ENCODE results near the gene IER5. TPM values are rescaled to one million over a fixed set of nuclear protein-coding genes. Genes with fewer than 3 reads are reported as not detected.

The IER5 gene
- total RNA-seq, 1 experiment from 2014 or later = 18.2 TPM

DNA sequence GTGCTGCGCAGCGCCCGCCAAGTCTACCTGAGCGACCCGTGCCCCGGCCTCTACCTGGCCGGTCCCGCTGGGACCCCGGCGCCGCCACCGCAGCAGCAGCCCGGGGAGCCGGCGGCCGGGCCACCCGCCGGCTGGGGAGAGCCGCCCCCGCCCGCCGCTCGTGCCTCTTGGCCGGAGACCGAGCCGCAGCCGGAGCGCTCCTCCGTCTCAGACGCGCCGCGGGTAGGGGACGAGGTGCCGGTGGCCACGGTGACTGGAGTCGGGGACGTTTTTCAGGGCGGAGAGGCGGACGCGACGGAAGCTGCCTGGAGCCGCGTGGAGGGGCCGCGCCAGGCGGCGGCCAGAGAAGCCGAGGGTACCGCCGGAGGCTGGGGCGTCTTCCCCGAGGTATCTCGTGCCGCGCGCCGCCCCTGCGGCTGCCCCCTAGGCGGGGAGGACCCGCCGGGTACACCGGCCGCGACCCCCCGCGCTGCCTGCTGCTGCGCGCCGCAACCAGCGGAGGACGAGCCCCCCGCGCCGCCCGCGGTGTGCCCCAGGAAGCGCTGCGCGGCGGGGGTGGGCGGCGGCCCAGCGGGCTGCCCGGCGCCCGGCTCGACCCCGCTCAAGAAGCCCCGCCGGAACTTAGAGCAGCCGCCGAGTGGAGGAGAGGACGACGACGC, 646 bp downstream of the IER5 start:
- TF ChIP-seq ZBTB21 (CRISPR knock-in tag; IDR thresholded peaks at IDR 0.05; ENCODE audit: borderline replicate concordance) (no peak), ZNF423 (CRISPR knock-in tag; IDR thresholded peaks at IDR 0.05) (peak; percentile 67), TEAD1 (CRISPR knock-in tag; IDR thresholded peaks at IDR 0.05) (no peak), NR2C2 (CRISPR knock-in tag; IDR thresholded peaks at IDR 0.05) (no peak), SOX15 (CRISPR knock-in tag; IDR thresholded peaks at IDR 0.05) (no peak), FOXK1 (CRISPR knock-in tag; IDR thresholded peaks at IDR 0.05) (no peak)
- TF ChIP-seq, protein P1, sequence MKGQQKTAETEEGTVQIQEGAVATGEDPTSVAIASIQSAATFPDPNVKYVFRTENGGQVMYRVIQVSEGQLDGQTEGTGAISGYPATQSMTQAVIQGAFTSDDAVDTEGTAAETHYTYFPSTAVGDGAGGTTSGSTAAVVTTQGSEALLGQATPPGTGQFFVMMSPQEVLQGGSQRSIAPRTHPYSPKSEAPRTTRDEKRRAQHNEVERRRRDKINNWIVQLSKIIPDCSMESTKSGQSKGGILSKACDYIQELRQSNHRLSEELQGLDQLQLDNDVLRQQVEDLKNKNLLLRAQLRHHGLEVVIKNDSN (CRISPR knock-in tag; IDR thresholded peaks at IDR 0.05) = no peak
- TF ChIP-seq, protein P2, sequence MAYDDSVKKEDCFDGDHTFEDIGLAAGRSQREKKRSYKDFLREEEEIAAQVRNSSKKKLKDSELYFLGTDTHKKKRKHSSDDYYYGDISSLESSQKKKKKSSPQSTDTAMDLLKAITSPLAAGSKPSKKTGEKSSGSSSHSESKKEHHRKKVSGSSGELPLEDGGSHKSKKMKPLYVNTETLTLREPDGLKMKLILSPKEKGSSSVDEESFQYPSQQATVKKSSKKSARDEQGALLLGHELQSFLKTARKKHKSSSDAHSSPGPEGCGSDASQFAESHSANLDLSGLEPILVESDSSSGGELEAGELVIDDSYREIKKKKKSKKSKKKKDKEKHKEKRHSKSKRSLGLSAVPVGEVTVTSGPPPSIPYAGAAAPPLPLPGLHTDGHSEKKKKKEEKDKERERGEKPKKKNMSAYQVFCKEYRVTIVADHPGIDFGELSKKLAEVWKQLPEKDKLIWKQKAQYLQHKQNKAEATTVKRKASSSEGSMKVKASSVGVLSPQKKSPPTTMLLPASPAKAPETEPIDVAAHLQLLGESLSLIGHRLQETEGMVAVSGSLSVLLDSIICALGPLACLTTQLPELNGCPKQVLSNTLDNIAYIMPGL (CRISPR knock-in tag; IDR thresholded peaks at IDR 0.05) = no peak
- TF ChIP-seq, protein P3, sequence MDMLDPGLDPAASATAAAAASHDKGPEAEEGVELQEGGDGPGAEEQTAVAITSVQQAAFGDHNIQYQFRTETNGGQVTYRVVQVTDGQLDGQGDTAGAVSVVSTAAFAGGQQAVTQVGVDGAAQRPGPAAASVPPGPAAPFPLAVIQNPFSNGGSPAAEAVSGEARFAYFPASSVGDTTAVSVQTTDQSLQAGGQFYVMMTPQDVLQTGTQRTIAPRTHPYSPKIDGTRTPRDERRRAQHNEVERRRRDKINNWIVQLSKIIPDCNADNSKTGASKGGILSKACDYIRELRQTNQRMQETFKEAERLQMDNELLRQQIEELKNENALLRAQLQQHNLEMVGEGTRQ (CRISPR knock-in tag; IDR thresholded peaks at IDR 0.05) = 0 out of 2 replicates have a peak, but pooled peaks have one; percentile 9
- TF ChIP-seq, protein P4, sequence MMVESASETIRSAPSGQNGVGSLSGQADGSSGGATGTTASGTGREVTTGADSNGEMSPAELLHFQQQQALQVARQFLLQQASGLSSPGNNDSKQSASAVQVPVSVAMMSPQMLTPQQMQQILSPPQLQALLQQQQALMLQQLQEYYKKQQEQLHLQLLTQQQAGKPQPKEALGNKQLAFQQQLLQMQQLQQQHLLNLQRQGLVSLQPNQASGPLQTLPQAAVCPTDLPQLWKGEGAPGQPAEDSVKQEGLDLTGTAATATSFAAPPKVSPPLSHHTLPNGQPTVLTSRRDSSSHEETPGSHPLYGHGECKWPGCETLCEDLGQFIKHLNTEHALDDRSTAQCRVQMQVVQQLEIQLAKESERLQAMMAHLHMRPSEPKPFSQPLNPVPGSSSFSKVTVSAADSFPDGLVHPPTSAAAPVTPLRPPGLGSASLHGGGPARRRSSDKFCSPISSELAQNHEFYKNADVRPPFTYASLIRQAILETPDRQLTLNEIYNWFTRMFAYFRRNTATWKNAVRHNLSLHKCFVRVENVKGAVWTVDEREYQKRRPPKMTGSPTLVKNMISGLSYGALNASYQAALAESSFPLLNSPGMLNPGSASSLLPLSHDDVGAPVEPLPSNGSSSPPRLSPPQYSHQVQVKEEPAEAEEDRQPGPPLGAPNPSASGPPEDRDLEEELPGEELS (CRISPR knock-in tag; IDR thresholded peaks at IDR 0.05) = 0 out of 2 replicates have a peak, but pooled peaks have one; percentile 10
- POLR2A ChIA-PET = interaction anchor here (0.6 to 2.2 kb wide), 8 partner anchors 10 to 416 kb away, joined by 3 to 12 read pairs (median 6); no protein-coding TSS in a partner anchor
- Mint-ChIP-seq H3K36me3 (0 out of 2 replicates have a peak, but pooled peaks cover 7% of the 10 kb centered on the region), H3K27ac (no peak overlapping the region), H3K4me3 (peak overlapping the region; percentile 94), H3K27me3 (ENCODE audit: low read depth) (peaks cover 35% of the 10 kb centered on the region), H3K9me3 (no peaks in the 10 kb centered on the region), H3K4me1 (peaks cover 36% of the 10 kb centered on the region)
- ATAC-seq = no peak
- CTCF ChIA-PET = interaction anchor here (1.1 to 1.8 kb wide), 4 partner anchors 40 to 207 kb away, joined by 3 to 12 read pairs (median 6); no protein-coding TSS in a partner anchor
- DNase-seq (ENCODE audit: low spot score) = no peak

DNA sequence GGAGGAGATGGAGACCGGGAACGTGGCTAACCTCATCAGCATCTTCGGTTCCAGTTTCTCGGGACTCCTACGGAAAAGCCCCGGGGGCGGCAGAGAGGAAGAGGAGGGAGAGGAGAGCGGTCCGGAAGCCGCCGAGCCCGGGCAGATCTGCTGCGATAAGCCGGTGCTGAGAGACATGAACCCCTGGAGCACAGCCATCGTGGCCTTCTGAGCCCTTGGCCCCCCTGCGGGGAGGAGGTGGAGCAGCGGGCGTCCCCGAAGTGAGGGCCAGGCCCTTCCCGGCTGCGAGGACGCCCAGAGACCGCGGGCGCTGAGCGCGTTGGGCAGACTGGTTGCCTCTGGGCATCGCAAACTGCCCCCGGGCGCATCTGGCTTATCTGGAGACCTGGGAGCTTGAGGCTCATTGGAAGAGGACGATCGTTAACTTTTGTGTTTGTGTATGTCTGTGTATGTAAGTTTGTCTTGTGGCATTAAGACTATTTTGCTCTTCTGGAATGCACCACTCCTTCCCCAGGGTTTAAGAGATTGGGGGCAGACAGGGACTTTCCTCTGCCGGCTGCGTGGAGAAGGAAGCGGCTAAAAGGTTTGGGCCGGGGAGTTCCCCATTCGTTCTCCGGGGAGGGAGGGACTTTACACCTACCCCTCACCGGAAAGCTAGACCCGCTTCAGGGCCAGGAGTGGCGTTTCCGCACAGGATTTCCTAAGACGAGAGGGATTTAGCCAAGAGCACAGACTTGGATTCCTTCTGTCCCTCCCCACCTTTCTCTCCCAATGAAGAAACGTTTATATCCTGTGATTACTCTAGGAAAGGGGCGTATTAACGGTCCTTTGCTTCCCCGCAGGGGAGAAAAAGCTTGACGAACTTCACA, 1.4 kb downstream of the IER5 start:
- Mint-ChIP-seq H3K4me1 (peaks cover 40% of the 10 kb centered on the region), H3K27ac (peak overlapping the region; percentile 74; the same call in 1 of the 2 replicates), H3K4me3 (peak overlapping the region; percentile 94), H3K9me3 (no peaks in the 10 kb centered on the region), H3K27me3 (ENCODE audit: low read depth) (peaks cover 35% of the 10 kb centered on the region), H3K36me3 (0 out of 2 replicates have a peak, but pooled peaks cover 7% of the 10 kb centered on the region)
- ChIA-PET CTCF (interaction anchor here (1.0 to 1.8 kb wide), 6 partner anchors 9 to 208 kb away, joined by 4 to 12 read pairs (median 5); no protein-coding TSS in a partner anchor), POLR2A (interaction anchor here (0.6 to 2.2 kb wide), 8 partner anchors 11 to 71 kb away, joined by 3 to 12 read pairs (median 6); no protein-coding TSS in a partner anchor)
- DNase-seq (ENCODE audit: low spot score) (peak; percentile 63), ATAC-seq (peak; percentile 10)
- TF ChIP-seq EMX1 (CRISPR knock-in tag; IDR thresholded peaks at IDR 0.05) (no peak), NR2C2 (CRISPR knock-in tag; IDR thresholded peaks at IDR 0.05) (no peak), ZNF263 (CRISPR knock-in tag; IDR thresholded peaks at IDR 0.05; ENCODE audit: low read depth) (no peak)
- TF ChIP-seq, protein P5, sequence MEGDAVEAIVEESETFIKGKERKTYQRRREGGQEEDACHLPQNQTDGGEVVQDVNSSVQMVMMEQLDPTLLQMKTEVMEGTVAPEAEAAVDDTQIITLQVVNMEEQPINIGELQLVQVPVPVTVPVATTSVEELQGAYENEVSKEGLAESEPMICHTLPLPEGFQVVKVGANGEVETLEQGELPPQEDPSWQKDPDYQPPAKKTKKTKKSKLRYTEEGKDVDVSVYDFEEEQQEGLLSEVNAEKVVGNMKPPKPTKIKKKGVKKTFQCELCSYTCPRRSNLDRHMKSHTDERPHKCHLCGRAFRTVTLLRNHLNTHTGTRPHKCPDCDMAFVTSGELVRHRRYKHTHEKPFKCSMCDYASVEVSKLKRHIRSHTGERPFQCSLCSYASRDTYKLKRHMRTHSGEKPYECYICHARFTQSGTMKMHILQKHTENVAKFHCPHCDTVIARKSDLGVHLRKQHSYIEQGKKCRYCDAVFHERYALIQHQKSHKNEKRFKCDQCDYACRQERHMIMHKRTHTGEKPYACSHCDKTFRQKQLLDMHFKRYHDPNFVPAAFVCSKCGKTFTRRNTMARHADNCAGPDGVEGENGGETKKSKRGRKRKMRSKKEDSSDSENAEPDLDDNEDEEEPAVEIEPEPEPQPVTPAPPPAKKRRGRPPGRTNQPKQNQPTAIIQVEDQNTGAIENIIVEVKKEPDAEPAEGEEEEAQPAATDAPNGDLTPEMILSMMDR (IDR thresholded peaks at IDR 0.05) = no peak
- TF ChIP-seq, protein P6, sequence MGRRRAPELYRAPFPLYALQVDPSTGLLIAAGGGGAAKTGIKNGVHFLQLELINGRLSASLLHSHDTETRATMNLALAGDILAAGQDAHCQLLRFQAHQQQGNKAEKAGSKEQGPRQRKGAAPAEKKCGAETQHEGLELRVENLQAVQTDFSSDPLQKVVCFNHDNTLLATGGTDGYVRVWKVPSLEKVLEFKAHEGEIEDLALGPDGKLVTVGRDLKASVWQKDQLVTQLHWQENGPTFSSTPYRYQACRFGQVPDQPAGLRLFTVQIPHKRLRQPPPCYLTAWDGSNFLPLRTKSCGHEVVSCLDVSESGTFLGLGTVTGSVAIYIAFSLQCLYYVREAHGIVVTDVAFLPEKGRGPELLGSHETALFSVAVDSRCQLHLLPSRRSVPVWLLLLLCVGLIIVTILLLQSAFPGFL (CRISPR knock-in tag; IDR thresholded peaks at IDR 0.05; ENCODE audit: borderline replicate concordance) = no peak
- TF ChIP-seq, protein P7, sequence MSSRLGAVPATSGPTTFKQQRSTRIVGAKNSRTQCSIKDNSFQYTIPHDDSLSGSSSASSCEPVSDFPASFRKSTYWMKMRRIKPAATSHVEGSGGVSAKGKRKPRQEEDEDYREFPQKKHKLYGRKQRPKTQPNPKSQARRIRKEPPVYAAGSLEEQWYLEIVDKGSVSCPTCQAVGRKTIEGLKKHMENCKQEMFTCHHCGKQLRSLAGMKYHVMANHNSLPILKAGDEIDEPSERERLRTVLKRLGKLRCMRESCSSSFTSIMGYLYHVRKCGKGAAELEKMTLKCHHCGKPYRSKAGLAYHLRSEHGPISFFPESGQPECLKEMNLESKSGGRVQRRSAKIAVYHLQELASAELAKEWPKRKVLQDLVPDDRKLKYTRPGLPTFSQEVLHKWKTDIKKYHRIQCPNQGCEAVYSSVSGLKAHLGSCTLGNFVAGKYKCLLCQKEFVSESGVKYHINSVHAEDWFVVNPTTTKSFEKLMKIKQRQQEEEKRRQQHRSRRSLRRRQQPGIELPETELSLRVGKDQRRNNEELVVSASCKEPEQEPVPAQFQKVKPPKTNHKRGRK (CRISPR knock-in tag; IDR thresholded peaks at IDR 0.05; ENCODE audit: borderline replicate concordance) = no peak
- TF ChIP-seq, protein P8, sequence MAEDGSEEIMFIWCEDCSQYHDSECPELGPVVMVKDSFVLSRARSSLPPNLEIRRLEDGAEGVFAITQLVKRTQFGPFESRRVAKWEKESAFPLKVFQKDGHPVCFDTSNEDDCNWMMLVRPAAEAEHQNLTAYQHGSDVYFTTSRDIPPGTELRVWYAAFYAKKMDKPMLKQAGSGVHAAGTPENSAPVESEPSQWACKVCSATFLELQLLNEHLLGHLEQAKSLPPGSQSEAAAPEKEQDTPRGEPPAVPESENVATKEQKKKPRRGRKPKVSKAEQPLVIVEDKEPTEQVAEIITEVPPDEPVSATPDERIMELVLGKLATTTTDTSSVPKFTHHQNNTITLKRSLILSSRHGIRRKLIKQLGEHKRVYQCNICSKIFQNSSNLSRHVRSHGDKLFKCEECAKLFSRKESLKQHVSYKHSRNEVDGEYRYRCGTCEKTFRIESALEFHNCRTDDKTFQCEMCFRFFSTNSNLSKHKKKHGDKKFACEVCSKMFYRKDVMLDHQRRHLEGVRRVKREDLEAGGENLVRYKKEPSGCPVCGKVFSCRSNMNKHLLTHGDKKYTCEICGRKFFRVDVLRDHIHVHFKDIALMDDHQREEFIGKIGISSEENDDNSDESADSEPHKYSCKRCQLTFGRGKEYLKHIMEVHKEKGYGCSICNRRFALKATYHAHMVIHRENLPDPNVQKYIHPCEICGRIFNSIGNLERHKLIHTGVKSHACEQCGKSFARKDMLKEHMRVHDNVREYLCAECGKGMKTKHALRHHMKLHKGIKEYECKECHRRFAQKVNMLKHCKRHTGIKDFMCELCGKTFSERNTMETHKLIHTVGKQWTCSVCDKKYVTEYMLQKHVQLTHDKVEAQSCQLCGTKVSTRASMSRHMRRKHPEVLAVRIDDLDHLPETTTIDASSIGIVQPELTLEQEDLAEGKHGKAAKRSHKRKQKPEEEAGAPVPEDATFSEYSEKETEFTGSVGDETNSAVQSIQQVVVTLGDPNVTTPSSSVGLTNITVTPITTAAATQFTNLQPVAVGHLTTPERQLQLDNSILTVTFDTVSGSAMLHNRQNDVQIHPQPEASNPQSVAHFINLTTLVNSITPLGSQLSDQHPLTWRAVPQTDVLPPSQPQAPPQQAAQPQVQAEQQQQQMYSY (CRISPR knock-in tag; IDR thresholded peaks at IDR 0.05) = no peak
